ENCODE results near the gene TRMU. TPM values are rescaled to one million over a fixed set of nuclear protein-coding genes. Genes with fewer than 3 reads are reported as not detected.
"Not testable (repeated sequence)": the region's sequence is repeated elsewhere in the genome, so short reads cannot be mapped to it uniquely, and the experiment has no call there.

TRMU gene
- total RNA-seq, 5 donors from 2014 or later (not counting 1 experiment from before 2014, with no cell fraction given), result 62.8 to 92.1 (median 77.5) TPM

GRCh38 chr22:46312848-46313247 is 22.7 kb upstream of the TRMU start:
- not testable (repeated sequence) for H3K27me3 Mint-ChIP-seq; H3K4me3 Mint-ChIP-seq; H3K4me1 Mint-ChIP-seq; H3K4me1 ChIP-seq (ENCODE audit: control insufficient read depth in 1 of 2, extremely low read depth in 1 of 2, insufficient read depth in 2 of 2, low read length in 2 of 2); H3K36me3 Mint-ChIP-seq; H3K27ac ChIP-seq (ENCODE audit: low read length); H3K27me3 ChIP-seq (replicated peaks in 1 of 2; ENCODE audit: control insufficient read depth in 2 of 2, extremely low read depth in 1 of 2, insufficient read depth in 2 of 2, low read length in 1 of 2); H3K4me3 ChIP-seq (ENCODE audit: control insufficient read depth in 1 of 2, extremely low read depth in 1 of 2, low read length in 1 of 2); H3K9me3 Mint-ChIP-seq; H3K36me3 ChIP-seq (ENCODE audit: control insufficient read depth in 2 of 2, extremely low read depth in 1 of 2, insufficient read depth in 1 of 2, low read length in 1 of 2); ATAC-seq (replicated peaks in 1 of 4); H3K27ac Mint-ChIP-seq; DNase-seq; H3K9me3 ChIP-seq
- ChIA-PET POLR2A (interaction anchor here in 1 of 2 donors (0.7 kb wide), 2 partner anchors 114 to 150 kb away, joined by 5 to 6 read pairs; no protein-coding TSS in a partner anchor), CTCF (interaction anchor here (0.7 to 1.2 kb wide), 3 partner anchors 10 to 191 kb away, joined by 3 to 4 read pairs (median 3); no protein-coding TSS in a partner anchor)
- no CpG with 5 or more reads among the region's 2 CpGs for WGBS (ENCODE audit: insufficient coverage)

GRCh38 chr22:46315976-46316375 is 19.5 kb upstream of the TRMU start:
- CTCF ChIA-PET, result interaction anchor here (0.6 to 1.9 kb wide), 6 partner anchors 194 to 476 kb away, joined by 3 to 8 read pairs (median 3); no protein-coding TSS in a partner anchor
- Mint-ChIP-seq H3K27me3 (no peaks in the 10 kb centered on the region), H3K27ac (no peak overlapping the region), H3K36me3 (no peaks in the 10 kb centered on the region), H3K4me1 (no peaks in the 10 kb centered on the region), H3K9me3 (no peaks in the 10 kb centered on the region), H3K4me3 (no peak overlapping the region)
- Histone ChIP-seq H3K4me1 (ENCODE audit: control insufficient read depth in 1 of 2, extremely low read depth in 1 of 2, insufficient read depth in 2 of 2, low read length in 2 of 2) (peaks cover 0 to 3% of the 10 kb centered on the region in 2 experiments), H3K27me3 (replicated peaks in 1 of 2; ENCODE audit: control insufficient read depth in 2 of 2, extremely low read depth in 1 of 2, insufficient read depth in 2 of 2, low read length in 1 of 2) (no peaks in the 10 kb centered on the region), H3K9me3 (no peaks in the 10 kb centered on the region), H3K36me3 (ENCODE audit: control insufficient read depth in 2 of 2, extremely low read depth in 1 of 2, insufficient read depth in 1 of 2, low read length in 1 of 2) (no peaks in the 10 kb centered on the region), H3K27ac (ENCODE audit: low read length) (no peak overlapping the region), H3K4me3 (ENCODE audit: control insufficient read depth in 1 of 2, extremely low read depth in 1 of 2, low read length in 1 of 2) (no peak overlapping the region)
- WGBS (ENCODE audit: insufficient coverage), result 91% methylated on average over 9 of the region's 12 CpGs
- no peak for ATAC-seq (replicated peaks in 1 of 4)
- DNase-seq, result no peak
- POLR2A ChIA-PET, result no interaction called here

GRCh38 chr22:46317646-46318045 is 17.9 kb upstream of the TRMU start:
- no peak overlapping the region for H3K4me3 Mint-ChIP-seq
- no peaks in the 10 kb centered on the region for H3K9me3 ChIP-seq
- H3K36me3 Mint-ChIP-seq, result no peaks in the 10 kb centered on the region
- no peak overlapping the region for H3K4me3 ChIP-seq (ENCODE audit: control insufficient read depth in 1 of 2, extremely low read depth in 1 of 2, low read length in 1 of 2)
- H3K27me3 Mint-ChIP-seq, result no peaks in the 10 kb centered on the region
- no peaks in the 10 kb centered on the region for H3K36me3 ChIP-seq (ENCODE audit: control insufficient read depth in 2 of 2, extremely low read depth in 1 of 2, insufficient read depth in 1 of 2, low read length in 1 of 2)
- WGBS (ENCODE audit: insufficient coverage), result 97% methylated on average over 17 of the region's 20 CpGs
- ATAC-seq (replicated peaks in 1 of 4), result no peak
- H3K27me3 ChIP-seq (replicated peaks in 1 of 2; ENCODE audit: control insufficient read depth in 2 of 2, extremely low read depth in 1 of 2, insufficient read depth in 2 of 2, low read length in 1 of 2), result no peaks in the 10 kb centered on the region
- H3K4me1 ChIP-seq (ENCODE audit: control insufficient read depth in 1 of 2, extremely low read depth in 1 of 2, insufficient read depth in 2 of 2, low read length in 2 of 2), result peaks cover 0 to 3% of the 10 kb centered on the region in 2 experiments
- H3K9me3 Mint-ChIP-seq, result no peaks in the 10 kb centered on the region
- H3K27ac Mint-ChIP-seq, result no peak overlapping the region
- ChIA-PET CTCF (no interaction called here), POLR2A (no interaction called here)
- H3K4me1 Mint-ChIP-seq, result no peaks in the 10 kb centered on the region
- DNase-seq, result no peak
- no peak overlapping the region for H3K27ac ChIP-seq (ENCODE audit: low read length)

GRCh38 chr22:46318576-46318975 is 16.9 kb upstream of the TRMU start:
- POLR2A ChIA-PET, result no interaction called here
- Histone ChIP-seq H3K4me1 (ENCODE audit: control insufficient read depth in 1 of 2, extremely low read depth in 1 of 2, insufficient read depth in 2 of 2, low read length in 2 of 2) (peaks cover 0 to 3% of the 10 kb centered on the region in 2 experiments), H3K4me3 (ENCODE audit: control insufficient read depth in 1 of 2, extremely low read depth in 1 of 2, low read length in 1 of 2) (no peak overlapping the region), H3K27ac (ENCODE audit: low read length) (no peak overlapping the region), H3K9me3 (no peaks in the 10 kb centered on the region), H3K27me3 (replicated peaks in 1 of 2; ENCODE audit: control insufficient read depth in 2 of 2, extremely low read depth in 1 of 2, insufficient read depth in 2 of 2, low read length in 1 of 2) (no peaks in the 10 kb centered on the region), H3K36me3 (ENCODE audit: control insufficient read depth in 2 of 2, extremely low read depth in 1 of 2, insufficient read depth in 1 of 2, low read length in 1 of 2) (no peaks in the 10 kb centered on the region)
- Mint-ChIP-seq H3K27me3 (no peaks in the 10 kb centered on the region), H3K4me3 (no peak overlapping the region), H3K4me1 (no peaks in the 10 kb centered on the region), H3K36me3 (no peaks in the 10 kb centered on the region), H3K9me3 (no peaks in the 10 kb centered on the region), H3K27ac (no peak overlapping the region)
- ATAC-seq (replicated peaks in 1 of 4), result no peak
- 97% methylated on average over 15 of the region's 15 CpGs for WGBS (ENCODE audit: insufficient coverage)
- DNase-seq, result no peak
- CTCF ChIA-PET, result no interaction called here

GRCh38 chr22:46319319-46319718 is 16.2 kb upstream of the TRMU start:
- POLR2A ChIA-PET, result no interaction called here
- no peaks in the 10 kb centered on the region for H3K9me3 Mint-ChIP-seq
- no peaks in the 10 kb centered on the region for H3K36me3 ChIP-seq (ENCODE audit: control insufficient read depth in 2 of 2, extremely low read depth in 1 of 2, insufficient read depth in 1 of 2, low read length in 1 of 2)

GRCh38 chr22:46320166-46320710 is 15.3 kb upstream of the TRMU start:
- Mint-ChIP-seq H3K36me3 (no peaks in the 10 kb centered on the region), H3K27ac (no peak overlapping the region), H3K9me3 (no peaks in the 10 kb centered on the region), H3K27me3 (no peaks in the 10 kb centered on the region), H3K4me3 (no peak overlapping the region), H3K4me1 (no peaks in the 10 kb centered on the region)
- Histone ChIP-seq H3K9me3 (no peaks in the 10 kb centered on the region), H3K4me1 (ENCODE audit: control insufficient read depth in 1 of 2, extremely low read depth in 1 of 2, insufficient read depth in 2 of 2, low read length in 2 of 2) (no peaks in the 10 kb centered on the region), H3K27me3 (replicated peaks in 1 of 2; ENCODE audit: control insufficient read depth in 2 of 2, extremely low read depth in 1 of 2, insufficient read depth in 2 of 2, low read length in 1 of 2) (no peaks in the 10 kb centered on the region), H3K27ac (ENCODE audit: low read length) (no peak overlapping the region), H3K4me3 (ENCODE audit: control insufficient read depth in 1 of 2, extremely low read depth in 1 of 2, low read length in 1 of 2) (no peak overlapping the region), H3K36me3 (ENCODE audit: control insufficient read depth in 2 of 2, extremely low read depth in 1 of 2, insufficient read depth in 1 of 2, low read length in 1 of 2) (no peaks in the 10 kb centered on the region)
- DNase-seq (no peak), ATAC-seq (replicated peaks in 1 of 4) (no peak)
- POLR2A ChIA-PET, result no interaction called here
- WGBS (ENCODE audit: insufficient coverage), result 97% methylated on average over 14 of the region's 14 CpGs
- CTCF ChIA-PET, result interaction anchor here in 1 of 2 donors (1.1 kb wide), 1 partner anchor 199 kb away, joined by 4 read pairs; no protein-coding TSS in a partner anchor

More at GRCh38 chr22:46319319-46319718, 16.2 kb upstream of the TRMU start:
- no peak for DNase-seq
- no peak overlapping the region for H3K4me3 Mint-ChIP-seq
- Histone ChIP-seq H3K4me3 (ENCODE audit: control insufficient read depth in 1 of 2, extremely low read depth in 1 of 2, low read length in 1 of 2) (no peak overlapping the region), H3K9me3 (no peaks in the 10 kb centered on the region), H3K27me3 (replicated peaks in 1 of 2; ENCODE audit: control insufficient read depth in 2 of 2, extremely low read depth in 1 of 2, insufficient read depth in 2 of 2, low read length in 1 of 2) (no peaks in the 10 kb centered on the region), H3K27ac (ENCODE audit: low read length) (no peak overlapping the region), H3K4me1 (ENCODE audit: control insufficient read depth in 1 of 2, extremely low read depth in 1 of 2, insufficient read depth in 2 of 2, low read length in 2 of 2) (peaks cover 0 to 2% of the 10 kb centered on the region in 2 experiments)
- no peaks in the 10 kb centered on the region for H3K27me3 Mint-ChIP-seq
- CTCF ChIA-PET, result interaction anchor here in 1 of 2 donors (1.1 kb wide), 1 partner anchor 198 kb away, joined by 4 read pairs; no protein-coding TSS in a partner anchor
- no peaks in the 10 kb centered on the region for H3K4me1 Mint-ChIP-seq
- no peaks in the 10 kb centered on the region for H3K36me3 Mint-ChIP-seq
- no peak for ATAC-seq (replicated peaks in 1 of 4)
- WGBS (ENCODE audit: insufficient coverage), result 90% methylated on average over 9 of the region's 10 CpGs
- no peak overlapping the region for H3K27ac Mint-ChIP-seq

Data from T-cell (primary cell).